ENCODE results near the gene OR52E5. TPM values are rescaled to one million over a fixed set of nuclear protein-coding genes. Genes with fewer than 3 reads are reported as not detected.

Gene OR52E5
- total and polyA plus RNA-seq, 2 of the 13 experiments (the other 11 are each of a cell fraction or from before 2014, with no cell fraction given) = not detected

DNA sequence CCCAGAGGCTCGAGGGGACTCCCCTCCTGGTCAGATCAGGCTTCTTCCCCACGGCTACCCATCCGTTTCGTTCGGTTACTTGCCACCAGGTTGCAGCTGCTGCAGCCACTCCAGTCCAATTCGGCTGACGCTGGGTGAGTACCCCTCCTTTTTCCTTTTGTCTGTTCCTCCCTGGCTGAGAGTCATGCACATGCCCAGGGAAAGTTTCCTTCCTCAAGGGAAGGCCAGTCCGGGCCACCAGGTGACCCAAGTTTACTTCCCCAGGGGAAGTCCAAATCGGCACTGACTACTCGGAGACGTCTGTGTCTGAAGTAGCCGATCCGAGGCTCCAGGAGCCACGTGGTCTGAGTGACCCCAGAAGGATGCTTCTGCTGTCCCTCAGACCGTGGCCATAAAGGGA, 35.8 kb downstream of the OR52E5 start:
- Histone ChIP-seq H3K79me2 (ENCODE audit: insufficient read depth, low read length) (no peaks in the 10 kb centered on the region), H3K36me3 (replicated peaks in 1 of 2; ENCODE audit: control insufficient read depth in 1 of 2, insufficient read depth in 2 of 2, low read length in 2 of 2) (no peaks in the 10 kb centered on the region), H3K27ac (ENCODE audit: extremely low read length, insufficient read depth, low read length) (no peak overlapping the region), H2AFZ (ENCODE audit: low read length) (no peak overlapping the region), H3K4me3 (replicated peaks in 1 of 3; ENCODE audit: insufficient read depth in 1 of 3, low read depth in 2 of 3, low read length in 3 of 3) (no peak overlapping the region), H3K9ac (ENCODE audit: insufficient read depth, low read depth, low read length) (no peak overlapping the region), H3K4me2 (ENCODE audit: low read depth, low read length) (no peak overlapping the region), H3K27me3 (ENCODE audit: control insufficient read depth in 1 of 2, insufficient read depth in 2 of 2, low read length in 2 of 2) (peaks cover 0 to 8% of the 10 kb centered on the region in 2 experiments; a peak in 2 of 5 replicates), H4K20me1 (ENCODE audit: insufficient read depth, low read length) (no peaks in the 10 kb centered on the region), H3K9me3 (ENCODE audit: low read length) (no peaks in the 10 kb centered on the region), H3K4me1 (ENCODE audit: insufficient read depth, low read length) (no peaks in the 10 kb centered on the region)
- no peak for TF ChIP-seq ZNF549 (CRISPR knock-in tag; IDR thresholded peaks at IDR 0.05)
- TF ChIP-seq, protein P1, sequence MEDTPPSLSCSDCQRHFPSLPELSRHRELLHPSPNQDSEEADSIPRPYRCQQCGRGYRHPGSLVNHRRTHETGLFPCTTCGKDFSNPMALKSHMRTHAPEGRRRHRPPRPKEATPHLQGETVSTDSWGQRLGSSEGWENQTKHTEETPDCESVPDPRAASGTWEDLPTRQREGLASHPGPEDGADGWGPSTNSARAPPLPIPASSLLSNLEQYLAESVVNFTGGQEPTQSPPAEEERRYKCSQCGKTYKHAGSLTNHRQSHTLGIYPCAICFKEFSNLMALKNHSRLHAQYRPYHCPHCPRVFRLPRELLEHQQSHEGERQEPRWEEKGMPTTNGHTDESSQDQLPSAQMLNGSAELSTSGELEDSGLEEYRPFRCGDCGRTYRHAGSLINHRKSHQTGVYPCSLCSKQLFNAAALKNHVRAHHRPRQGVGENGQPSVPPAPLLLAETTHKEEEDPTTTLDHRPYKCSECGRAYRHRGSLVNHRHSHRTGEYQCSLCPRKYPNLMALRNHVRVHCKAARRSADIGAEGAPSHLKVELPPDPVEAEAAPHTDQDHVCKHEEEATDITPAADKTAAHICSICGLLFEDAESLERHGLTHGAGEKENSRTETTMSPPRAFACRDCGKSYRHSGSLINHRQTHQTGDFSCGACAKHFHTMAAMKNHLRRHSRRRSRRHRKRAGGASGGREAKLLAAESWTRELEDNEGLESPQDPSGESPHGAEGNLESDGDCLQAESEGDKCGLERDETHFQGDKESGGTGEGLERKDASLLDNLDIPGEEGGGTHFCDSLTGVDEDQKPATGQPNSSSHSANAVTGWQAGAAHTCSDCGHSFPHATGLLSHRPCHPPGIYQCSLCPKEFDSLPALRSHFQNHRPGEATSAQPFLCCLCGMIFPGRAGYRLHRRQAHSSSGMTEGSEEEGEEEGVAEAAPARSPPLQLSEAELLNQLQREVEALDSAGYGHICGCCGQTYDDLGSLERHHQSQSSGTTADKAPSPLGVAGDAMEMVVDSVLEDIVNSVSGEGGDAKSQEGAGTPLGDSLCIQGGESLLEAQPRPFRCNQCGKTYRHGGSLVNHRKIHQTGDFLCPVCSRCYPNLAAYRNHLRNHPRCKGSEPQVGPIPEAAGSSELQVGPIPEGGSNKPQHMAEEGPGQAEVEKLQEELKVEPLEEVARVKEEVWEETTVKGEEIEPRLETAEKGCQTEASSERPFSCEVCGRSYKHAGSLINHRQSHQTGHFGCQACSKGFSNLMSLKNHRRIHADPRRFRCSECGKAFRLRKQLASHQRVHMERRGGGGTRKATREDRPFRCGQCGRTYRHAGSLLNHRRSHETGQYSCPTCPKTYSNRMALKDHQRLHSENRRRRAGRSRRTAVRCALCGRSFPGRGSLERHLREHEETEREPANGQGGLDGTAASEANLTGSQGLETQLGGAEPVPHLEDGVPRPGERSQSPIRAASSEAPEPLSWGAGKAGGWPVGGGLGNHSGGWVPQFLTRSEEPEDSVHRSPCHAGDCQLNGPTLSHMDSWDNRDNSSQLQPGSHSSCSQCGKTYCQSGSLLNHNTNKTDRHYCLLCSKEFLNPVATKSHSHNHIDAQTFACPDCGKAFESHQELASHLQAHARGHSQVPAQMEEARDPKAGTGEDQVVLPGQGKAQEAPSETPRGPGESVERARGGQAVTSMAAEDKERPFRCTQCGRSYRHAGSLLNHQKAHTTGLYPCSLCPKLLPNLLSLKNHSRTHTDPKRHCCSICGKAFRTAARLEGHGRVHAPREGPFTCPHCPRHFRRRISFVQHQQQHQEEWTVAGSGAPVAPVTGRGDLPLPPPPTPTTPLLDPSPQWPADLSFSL (CRISPR knock-in tag; IDR thresholded peaks at IDR 0.05) = no peak
- TF ChIP-seq HNRNPK (IDR thresholded peaks at IDR 0.05; ENCODE audit: low read depth, low read length, poor library complexity, severe bottlenecking) = no peak
- ChIA-PET POLR2A (no interaction called here), CTCF (ENCODE audit: low intra/inter-chr PET ratio, low total read pairs) (no interaction called here)
- WGBS (ENCODE audit: low lambda C conversion rate) = 42% methylated on average over 9 of the region's 15 CpGs
- intact Hi-C loops (cut with micrococcal nuclease; ENCODE audit: unreplicated experiment) (no loop called here), in situ Hi-C loops (cut with HindIII; ENCODE audit: extremely low pct_ligation_motif_present, low pct_unique_long_range_greater_than_20kb) (no loop called here)
- ATAC-seq = no peak
- no TSS peak for BruUV-seq (replicated peaks)
- FAIRE-seq = no peak
- no peak for DNase-seq (ENCODE audit: low spot score)

All from HepG2 (cell line).